Endodermal cell (in vitro differentiated cells): ENCODE measurements around the gene OR5L2. TPM values are rescaled to one million over a fixed set of nuclear protein-coding genes. Genes with fewer than 3 reads are reported as not detected.

Experiments used
- DNase-seq: peaks from one replicate; pipeline ENCODE4 v3.0.0-alpha.2; 2017
- H3K27ac ChIP-seq: 2 replicates; pipeline ENCODE4 v1.5.1; 2013; ENCODE audit warnings: mild to moderate bottlenecking, low read depth, low read length, moderate library complexity
- H3K27me3 ChIP-seq: 2 replicates; pipeline ENCODE4 v1.6.1; 2013; ENCODE audit warnings: mild to moderate bottlenecking, low read length, moderate library complexity; ENCODE audit not compliant: insufficient read depth, control insufficient read depth, poor library complexity, severe bottlenecking
- H3K36me3 ChIP-seq: 2 replicates; pipeline ENCODE4 v1.7.0; 2013; ENCODE audit warnings: mild to moderate bottlenecking, low read length, moderate library complexity; ENCODE audit not compliant: control insufficient read depth, insufficient read depth
- H3K4me1 ChIP-seq: one replicate; pipeline ENCODE4 v1.7.0; 2013; ENCODE audit warnings: low read length; ENCODE audit not compliant: control insufficient read depth, insufficient read depth
- H3K4me3 ChIP-seq: 2 replicates; pipeline ENCODE4 v1.5.1; 2013; ENCODE audit warnings: mild to moderate bottlenecking, low read length, moderate library complexity
- H3K9ac ChIP-seq: 2 replicates; pipeline ENCODE4 v1.6.1; 2013; ENCODE audit warnings: mild to moderate bottlenecking, low read length, moderate library complexity; ENCODE audit not compliant: poor library complexity, severe bottlenecking; ENCODE audit errors: extremely low read depth
- H3K9me3 ChIP-seq: 2 replicates; pipeline ENCODE4 v1.6.1; 2013; ENCODE audit warnings: mild to moderate bottlenecking, low read length, moderate library complexity; ENCODE audit not compliant: control insufficient read depth
- H3K27ac Mint-ChIP-seq: 2 replicates; pipeline ENCODE4 v1.8.0; 2020; ENCODE audit warnings: mixed read lengths
- H3K27me3 Mint-ChIP-seq: 2 replicates; pipeline ENCODE4 v1.8.0; 2021; ENCODE audit warnings: mild to moderate bottlenecking, mixed read lengths; ENCODE audit not compliant: insufficient read depth
- H3K36me3 Mint-ChIP-seq: 2 replicates; pipeline ENCODE4 v1.8.0; 2020; ENCODE audit warnings: low read depth, mixed read lengths
- H3K4me1 Mint-ChIP-seq: 2 replicates; pipeline ENCODE4 v1.8.0; 2020; ENCODE audit warnings: mixed read lengths
- H3K4me3 Mint-ChIP-seq: 2 replicates; pipeline ENCODE4 v1.8.0; 2020; ENCODE audit warnings: mild to moderate bottlenecking, moderate library complexity, mixed read lengths
- H3K9me3 Mint-ChIP-seq: 2 replicates; pipeline ENCODE4 v1.8.0; 2020; ENCODE audit warnings: mild to moderate bottlenecking, mixed read lengths
- CTCF ChIP-seq: fragments of 200-600 bp; sonication (generic); conservative IDR thresholded peaks from 2 replicates; pipeline ENCODE4 v1.5.0; 2021; ENCODE audit warnings: antibody characterized with exemption, mild to moderate bottlenecking
- WGBS, 2 experiments: methylation state at CpG; one replicate each; pipeline versions ENCODE4 v1.1.5 to v1.1.7; 2013; ENCODE audit warnings: missing lambda C conversion rate in 2 of 2, mixed read lengths in 1 of 2; ENCODE audit not compliant: insufficient coverage in 1 of 2, insufficient read length in 1 of 2; 5-methylcytosine and 5-hydroxymethylcytosine counted together
- total RNA-seq, 2 donors: library from RNA; stranded (reverse); fragmentation: NEBNext Ultra II Directional in 1 of 2; extraction: Animal tissue kit (Norgen Biotek cat#: 25700) in 1 of 2; gene quantifications; 2 replicates in 1 of 2; 3 replicates in 1 of 2; pipeline ENCODE4 v1.2.1, GENCODE V29; 2021

The OR5L2 gene
- total RNA-seq, 2 donors from 2014 or later = not detected

GRCh38 chr11:55819330-55819729 lies 7.7 kb upstream of the OR5L2 start, which contains the start of gene OR5D18:
OR5D18 (plus strand) TSS chr11:55819630; CDS start chr11:55819630, 0 bp downstream.
- Histone ChIP-seq H3K4me1 (no peaks in the 10 kb centered on the region), H3K27ac (no peak within 1 kb of the TSS), H3K36me3 (no peaks in the 10 kb centered on the region), H3K9ac (no peak within 1 kb of the TSS), H3K9me3 (peaks cover 62% of the 10 kb centered on the region), H3K27me3 (no peaks in the 10 kb centered on the region), H3K4me3 (peak within 1 kb of the TSS; percentile 10)
- Mint-ChIP-seq H3K27me3 (no peaks in the 10 kb centered on the region), H3K9me3 (peaks cover 80% of the 10 kb centered on the region), H3K4me1 (no peaks in the 10 kb centered on the region), H3K4me3 (no peak within 1 kb of the TSS), H3K27ac (no peak within 1 kb of the TSS), H3K36me3 (no peaks in the 10 kb centered on the region)
- 75 to 83% methylated on average over 5 of the region's 5 CpGs for WGBS, 2 experiments
- DNase-seq = no peak
- no peak for TF ChIP-seq CTCF

DNA sequence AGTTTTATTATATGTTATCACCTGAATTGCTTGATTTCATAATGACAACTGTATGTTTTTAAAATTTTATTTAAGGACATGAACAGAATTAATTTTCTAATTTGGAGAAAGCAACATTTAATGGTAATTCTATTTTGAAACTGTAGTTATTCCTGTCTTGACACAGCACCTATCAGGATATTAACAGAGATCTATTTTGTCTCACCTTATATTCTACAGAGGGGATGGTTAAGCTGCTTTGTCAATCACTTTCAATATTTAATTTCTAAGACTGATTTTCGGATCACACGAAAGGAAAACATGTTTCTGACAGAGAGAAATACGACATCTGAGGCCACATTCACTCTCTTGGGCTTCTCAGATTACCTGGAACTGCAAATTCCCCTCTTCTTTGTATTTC lies 11.4 kb downstream of the OR5L2 start, which contains the start of gene OR5D16:
OR5D16 (plus strand) TSS at position 301 of the 400 bp plus-strand sequence; CDS start at position 301, 0 bp downstream.
- H3K9me3 ChIP-seq = peaks cover 64% of the 10 kb centered on the region
- WGBS, 2 experiments = 32% methylated on average over 3 of the region's 3 CpGs; no CpG with 5 or more reads in 1 of the 2 experiments

DNA sequence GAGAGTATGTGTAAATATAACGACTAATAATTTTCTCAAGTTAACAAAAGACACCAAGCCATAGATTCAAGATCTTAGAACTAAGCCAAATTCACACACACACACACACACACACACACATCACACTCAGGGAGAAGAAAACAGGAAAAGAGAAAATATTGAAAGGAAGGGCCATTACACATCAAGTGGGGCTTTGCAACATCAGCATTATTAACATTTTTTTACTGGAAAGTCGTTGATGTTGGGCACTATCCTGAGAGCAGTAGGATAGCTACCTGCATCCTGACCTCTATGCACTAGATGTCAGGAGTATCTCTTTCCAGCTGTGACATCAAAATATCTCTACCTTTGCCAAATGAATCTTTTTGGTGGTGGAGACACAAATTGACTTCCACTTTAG lies 20.4 kb downstream of the OR5L2 start:
- peaks cover 69% of the 10 kb centered on the region for H3K9me3 Mint-ChIP-seq
- DNase-seq = no peak
- H3K4me3 Mint-ChIP-seq = no peak overlapping the region
- Histone ChIP-seq H3K4me3 (no peak overlapping the region), H3K36me3 (no peaks in the 10 kb centered on the region), H3K27me3 (no peaks in the 10 kb centered on the region), H3K4me1 (no peaks in the 10 kb centered on the region), H3K9me3 (peaks cover 61% of the 10 kb centered on the region), H3K9ac (no peak overlapping the region), H3K27ac (no peak overlapping the region)
- H3K27ac Mint-ChIP-seq = no peak overlapping the region
- H3K27me3 Mint-ChIP-seq = no peaks in the 10 kb centered on the region
- TF ChIP-seq CTCF = no peak
- H3K4me1 Mint-ChIP-seq = no peaks in the 10 kb centered on the region
- 38 to 44% methylated on average over 1 of the region's 2 CpGs for WGBS, 2 experiments
- no peaks in the 10 kb centered on the region for H3K36me3 Mint-ChIP-seq

More for the DNA sequence above, 11.4 kb downstream of the OR5L2 start, which contains the start of gene OR5D16:
- Mint-ChIP-seq H3K9me3 (peaks cover 78% of the 10 kb centered on the region), H3K4me1 (no peaks in the 10 kb centered on the region), H3K27ac (no peak within 1 kb of the TSS), H3K27me3 (no peaks in the 10 kb centered on the region), H3K4me3 (no peak within 1 kb of the TSS), H3K36me3 (no peaks in the 10 kb centered on the region)
- no peaks in the 10 kb centered on the region for H3K4me1 ChIP-seq
- H3K27ac ChIP-seq = no peak within 1 kb of the TSS
- TF ChIP-seq CTCF = no peak
- H3K9ac ChIP-seq = no peak within 1 kb of the TSS
- H3K27me3 ChIP-seq = no peaks in the 10 kb centered on the region
- H3K4me3 ChIP-seq = no peak within 1 kb of the TSS
- DNase-seq = no peak
- H3K36me3 ChIP-seq = no peaks in the 10 kb centered on the region
